Measurements from ENCODE around the gene MORF4L2.
"Not testable (repeated sequence)": the region's sequence is repeated elsewhere in the genome, so short reads cannot be mapped to it uniquely, and the experiment has no call there.

GRCh38 chrX:103655230-103656000 is 31.1 kb downstream of the MORF4L2 start:
- TF ChIP-seq, protein P1, sequence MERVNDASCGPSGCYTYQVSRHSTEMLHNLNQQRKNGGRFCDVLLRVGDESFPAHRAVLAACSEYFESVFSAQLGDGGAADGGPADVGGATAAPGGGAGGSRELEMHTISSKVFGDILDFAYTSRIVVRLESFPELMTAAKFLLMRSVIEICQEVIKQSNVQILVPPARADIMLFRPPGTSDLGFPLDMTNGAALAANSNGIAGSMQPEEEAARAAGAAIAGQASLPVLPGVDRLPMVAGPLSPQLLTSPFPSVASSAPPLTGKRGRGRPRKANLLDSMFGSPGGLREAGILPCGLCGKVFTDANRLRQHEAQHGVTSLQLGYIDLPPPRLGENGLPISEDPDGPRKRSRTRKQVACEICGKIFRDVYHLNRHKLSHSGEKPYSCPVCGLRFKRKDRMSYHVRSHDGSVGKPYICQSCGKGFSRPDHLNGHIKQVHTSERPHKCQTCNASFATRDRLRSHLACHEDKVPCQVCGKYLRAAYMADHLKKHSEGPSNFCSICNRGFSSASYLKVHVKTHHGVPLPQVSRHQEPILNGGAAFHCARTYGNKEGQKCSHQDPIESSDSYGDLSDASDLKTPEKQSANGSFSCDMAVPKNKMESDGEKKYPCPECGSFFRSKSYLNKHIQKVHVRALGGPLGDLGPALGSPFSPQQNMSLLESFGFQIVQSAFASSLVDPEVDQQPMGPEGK (CRISPR knock-in tag; IDR thresholded peaks at IDR 0.05; ENCODE audit: borderline replicate concordance) = not testable (repeated sequence)
- TF ChIP-seq ARNTL (CRISPR knock-in tag; IDR thresholded peaks at IDR 0.05; ENCODE audit: borderline replicate concordance, low read depth); ZNF565 (CRISPR knock-in tag; conservative IDR thresholded peaks at IDR 0.05; ENCODE audit: low read depth); ZNF70 (CRISPR knock-in tag; IDR thresholded peaks at IDR 0.05); BACH2 (CRISPR knock-in tag; IDR thresholded peaks at IDR 0.05; ENCODE audit: borderline replicate concordance); OSR1 (CRISPR knock-in tag; IDR thresholded peaks at IDR 0.05); ZFP30 (CRISPR knock-in tag; IDR thresholded peaks at IDR 0.05); ISL1 (CRISPR knock-in tag; IDR thresholded peaks at IDR 0.05): not testable (repeated sequence)
- TF ChIP-seq, protein P2, sequence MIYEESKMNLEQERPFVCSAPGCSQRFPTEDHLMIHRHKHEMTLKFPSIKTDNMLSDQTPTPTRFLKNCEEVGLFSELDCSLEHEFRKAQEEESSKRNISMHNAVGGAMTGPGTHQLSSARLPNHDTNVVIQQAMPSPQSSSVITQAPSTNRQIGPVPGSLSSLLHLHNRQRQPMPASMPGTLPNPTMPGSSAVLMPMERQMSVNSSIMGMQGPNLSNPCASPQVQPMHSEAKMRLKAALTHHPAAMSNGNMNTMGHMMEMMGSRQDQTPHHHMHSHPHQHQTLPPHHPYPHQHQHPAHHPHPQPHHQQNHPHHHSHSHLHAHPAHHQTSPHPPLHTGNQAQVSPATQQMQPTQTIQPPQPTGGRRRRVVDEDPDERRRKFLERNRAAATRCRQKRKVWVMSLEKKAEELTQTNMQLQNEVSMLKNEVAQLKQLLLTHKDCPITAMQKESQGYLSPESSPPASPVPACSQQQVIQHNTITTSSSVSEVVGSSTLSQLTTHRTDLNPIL (CRISPR knock-in tag; IDR thresholded peaks at IDR 0.05; ENCODE audit: low read depth) = not testable (repeated sequence)
- TF ChIP-seq, protein P3, sequence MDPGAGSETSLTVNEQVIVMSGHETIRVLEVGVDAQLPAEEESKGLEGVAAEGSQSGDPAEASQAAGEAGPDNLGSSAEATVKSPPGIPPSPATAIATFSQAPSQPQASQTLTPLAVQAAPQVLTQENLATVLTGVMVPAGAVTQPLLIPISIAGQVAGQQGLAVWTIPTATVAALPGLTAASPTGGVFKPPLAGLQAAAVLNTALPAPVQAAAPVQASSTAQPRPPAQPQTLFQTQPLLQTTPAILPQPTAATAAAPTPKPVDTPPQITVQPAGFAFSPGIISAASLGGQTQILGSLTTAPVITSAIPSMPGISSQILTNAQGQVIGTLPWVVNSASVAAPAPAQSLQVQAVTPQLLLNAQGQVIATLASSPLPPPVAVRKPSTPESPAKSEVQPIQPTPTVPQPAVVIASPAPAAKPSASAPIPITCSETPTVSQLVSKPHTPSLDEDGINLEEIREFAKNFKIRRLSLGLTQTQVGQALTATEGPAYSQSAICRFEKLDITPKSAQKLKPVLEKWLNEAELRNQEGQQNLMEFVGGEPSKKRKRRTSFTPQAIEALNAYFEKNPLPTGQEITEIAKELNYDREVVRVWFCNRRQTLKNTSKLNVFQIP (CRISPR knock-in tag; IDR thresholded peaks at IDR 0.05; ENCODE audit: borderline replicate concordance, low read depth) = not testable (repeated sequence)

Measured in SK-N-SH treated with all-trans-retinoic acid at 6 μM for 48 hours (cell line).